DMS53 treated with DMSO at 0.1 percent for 48 hours (cell line): ENCODE results near the gene HEATR5A.

Experiments
- DNase-seq: peaks from one replicate; lab custom pipeline; 2025; ENCODE audit not compliant: unreplicated experiment; lab: John Stamatoyannopoulos, UW

The HEATR5A gene

DNA sequence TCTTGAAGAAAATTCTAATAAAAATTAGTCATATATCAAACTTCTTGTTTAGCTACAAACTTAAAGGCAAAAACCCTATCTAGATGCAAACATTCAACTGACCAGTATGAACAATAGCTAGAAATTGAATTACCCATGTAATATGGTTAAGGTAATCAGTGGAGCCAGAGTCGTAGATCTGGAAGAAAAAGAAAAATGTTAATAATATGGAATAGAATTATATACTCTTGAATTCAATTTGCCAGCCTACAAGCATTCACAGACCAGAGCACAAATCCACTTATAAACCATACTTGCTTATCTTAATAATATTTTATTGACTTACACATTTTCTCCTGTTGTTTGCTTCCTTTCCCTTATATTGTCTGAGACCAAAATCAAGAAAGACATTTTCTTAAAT lies 7.7 kb upstream of the HEATR5A start:
- DNase-seq, result no peak

DNA sequence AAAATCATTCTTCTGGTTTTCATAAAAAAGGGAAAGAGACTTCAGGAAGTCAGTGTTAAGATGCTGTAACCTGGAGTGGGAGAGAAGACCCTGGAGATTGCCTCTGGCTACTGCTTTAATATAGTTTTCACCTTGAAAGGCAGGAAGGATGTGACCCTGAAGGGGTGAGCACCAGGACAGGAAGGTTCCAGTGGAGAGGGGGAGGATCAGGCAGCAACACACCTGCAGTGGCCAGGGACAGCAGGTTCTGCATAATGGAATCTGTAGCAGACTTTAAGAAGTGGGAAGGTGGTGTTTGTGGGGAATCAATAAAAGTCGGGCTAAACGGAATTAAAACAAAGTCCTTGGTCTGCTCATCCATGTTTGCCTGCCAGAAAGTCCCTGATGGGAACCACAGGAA lies 6.3 kb upstream of the HEATR5A start:
- DNase-seq, result no peak

GRCh38 chr14:31425905-31426304 lies 5.6 kb upstream of the HEATR5A start:
- no peak for DNase-seq

- DNase-seq, result no peak
Measured at GRCh38 chr14:31421200-31421599, 850 bp upstream of the HEATR5A start.

DNA sequence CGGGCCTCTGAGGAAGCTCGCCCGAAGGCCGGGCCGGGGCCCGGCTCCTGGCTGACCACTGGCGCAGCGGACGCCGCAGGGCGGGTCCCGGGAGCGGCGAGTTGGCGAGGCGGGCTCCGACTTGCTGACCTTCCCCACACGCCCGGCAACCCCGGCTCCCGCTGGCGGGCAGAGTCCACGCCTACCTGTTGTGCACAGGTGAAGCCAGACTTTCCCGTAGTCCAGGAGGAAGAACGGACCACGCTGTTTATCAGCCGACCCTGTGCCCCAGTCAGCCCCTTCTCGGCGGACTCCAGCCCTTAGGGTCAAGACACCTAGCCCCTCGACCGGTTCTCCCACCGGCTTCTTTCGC lies 407 bp downstream of the HEATR5A start:
- peak; percentile 40 for DNase-seq

GRCh38 chr14:31419179-31419966 lies 977 bp downstream of the HEATR5A start:
- DNase-seq, result no peak

GRCh38 chr14:31418440-31418839 lies 1.9 kb downstream of the HEATR5A start:
- no peak for DNase-seq

DNA sequence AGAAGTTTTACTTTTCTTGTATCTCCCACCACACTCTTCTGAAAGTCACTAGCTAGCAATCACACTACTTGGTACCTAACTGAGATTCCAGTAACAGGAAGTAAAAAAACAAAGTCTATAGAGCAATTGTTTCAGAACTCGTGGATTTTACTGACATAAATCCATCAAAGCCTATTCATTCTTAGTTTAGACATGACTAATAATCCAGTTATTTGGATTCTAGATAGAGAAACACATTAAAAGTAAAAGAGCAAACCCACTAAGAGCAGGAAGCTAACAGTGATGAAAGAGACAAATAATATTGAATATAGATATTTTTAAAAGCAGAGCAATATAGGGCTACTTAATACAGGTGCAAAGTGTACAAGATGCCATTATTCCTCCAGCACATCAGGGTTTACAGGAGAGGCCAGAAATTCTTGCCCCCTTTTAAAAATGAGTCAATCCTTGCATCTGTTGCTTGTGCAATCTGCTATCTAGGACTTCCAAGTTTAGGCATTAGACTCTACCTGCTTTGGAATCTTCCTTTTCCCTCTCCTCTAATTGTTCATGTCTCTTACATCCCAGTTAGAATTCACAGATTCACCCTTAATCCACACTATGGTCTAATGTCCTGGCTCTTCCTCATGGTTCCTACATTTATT lies 6.0 kb downstream of the HEATR5A start:
- no peak for DNase-seq

- DNase-seq, result no peak
Measured at GRCh38 chr14:31411218-31411727, 9.1 kb downstream of the HEATR5A start.

DNA sequence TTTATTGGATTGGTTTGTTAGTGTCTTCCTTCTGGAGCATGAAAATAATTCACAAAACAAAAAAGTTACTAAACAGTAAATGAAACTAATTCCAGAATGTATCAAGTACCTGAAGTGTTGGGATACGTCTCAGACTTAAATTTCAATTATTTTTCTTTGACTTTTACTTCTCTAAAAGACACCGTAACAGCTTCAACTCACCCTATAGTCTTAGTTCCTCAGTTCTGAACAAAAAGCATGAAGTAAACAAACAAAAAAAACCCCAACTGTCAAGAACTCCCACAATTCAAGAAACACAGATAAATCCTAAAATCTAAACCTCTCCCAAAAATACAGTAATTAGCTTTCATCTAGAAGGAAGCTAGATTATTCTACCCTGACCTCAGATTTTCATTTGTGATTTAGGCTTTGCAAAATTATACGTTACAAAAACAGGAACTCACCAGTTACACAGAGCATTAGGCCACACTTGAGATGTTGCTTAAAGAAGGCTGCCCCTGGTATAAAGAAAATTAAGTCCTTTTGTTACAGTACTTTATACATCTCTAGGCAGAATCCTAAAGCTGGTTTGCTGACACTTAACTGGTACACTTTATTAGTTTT lies 10.2 kb downstream of the HEATR5A start:
- no peak for DNase-seq

DNA sequence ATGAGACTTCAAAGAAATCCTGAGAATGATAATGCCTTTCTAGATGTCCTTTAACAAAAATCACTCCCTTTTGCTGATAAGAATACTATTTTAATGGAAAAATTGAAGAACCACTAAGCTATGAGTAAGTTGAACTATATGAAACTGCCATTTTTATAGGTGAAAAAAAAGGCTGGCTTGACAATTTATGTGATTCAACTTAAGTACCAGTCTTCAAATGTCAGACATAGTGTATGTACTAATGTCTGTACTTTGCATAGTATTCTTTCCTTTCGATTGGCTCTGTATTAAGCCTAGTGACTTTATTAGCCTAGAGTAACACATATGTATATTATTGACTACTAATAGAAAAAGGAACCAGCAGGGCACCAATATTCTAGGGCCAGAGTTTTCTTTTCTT lies 11.9 kb downstream of the HEATR5A start:
- DNase-seq, result no peak

GRCh38 chr14:31405599-31406232 lies 14.6 kb downstream of the HEATR5A start:
- no peak for DNase-seq

DNA sequence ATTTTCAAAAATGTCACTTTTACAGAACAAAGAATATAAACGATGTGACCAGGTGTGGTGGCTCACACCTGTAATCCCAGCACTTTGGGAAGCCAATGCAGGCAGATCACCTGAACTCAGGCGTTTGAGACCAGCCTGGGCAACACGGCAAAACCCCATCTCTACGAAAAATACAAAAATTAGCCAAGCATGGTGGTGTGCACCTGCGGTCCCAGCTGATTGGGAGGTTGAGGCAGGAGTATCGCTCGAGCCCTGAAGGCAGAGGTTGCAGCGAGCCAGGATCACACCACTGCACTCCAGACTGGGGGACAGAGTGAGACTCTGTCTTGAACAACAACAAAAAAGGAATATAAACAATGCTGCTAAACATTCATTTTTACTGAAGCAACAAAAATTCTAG lies 15.2 kb downstream of the HEATR5A start:
- DNase-seq, result no peak

- DNase-seq, result no peak
Measured at GRCh38 chr14:31403707-31404106, 16.6 kb downstream of the HEATR5A start.

DNA sequence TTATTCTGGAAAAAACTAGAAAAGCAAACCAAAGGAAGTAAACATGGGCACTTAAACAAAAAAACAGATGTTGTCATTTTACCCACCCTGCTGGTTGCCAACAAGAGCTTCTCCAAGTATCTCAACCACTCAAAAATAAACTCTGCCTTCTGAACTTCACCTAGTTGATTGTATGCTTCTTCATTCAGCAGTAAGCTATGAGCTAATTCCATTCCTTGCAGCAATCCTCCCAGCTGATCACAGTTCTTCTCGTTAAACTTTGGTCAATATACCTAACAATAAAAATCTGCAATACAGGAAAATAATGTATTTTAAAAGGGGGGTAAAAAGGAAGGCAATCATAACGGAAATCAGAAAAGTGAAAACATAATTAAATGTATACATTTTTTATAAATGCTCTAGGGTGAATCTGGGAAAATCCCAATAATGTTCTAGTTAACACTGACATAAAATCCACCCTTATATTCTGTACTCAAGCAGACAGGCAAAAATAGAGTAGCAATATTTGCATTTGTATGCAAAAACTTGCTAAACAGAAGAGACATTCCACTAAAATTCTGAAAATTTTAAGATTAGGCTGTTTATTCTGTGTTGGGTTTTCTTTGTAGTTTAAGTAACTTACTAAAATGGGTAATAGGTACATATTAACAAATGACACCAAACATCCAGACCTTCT lies 17.4 kb downstream of the HEATR5A start:
- DNase-seq, result no peak

DNA sequence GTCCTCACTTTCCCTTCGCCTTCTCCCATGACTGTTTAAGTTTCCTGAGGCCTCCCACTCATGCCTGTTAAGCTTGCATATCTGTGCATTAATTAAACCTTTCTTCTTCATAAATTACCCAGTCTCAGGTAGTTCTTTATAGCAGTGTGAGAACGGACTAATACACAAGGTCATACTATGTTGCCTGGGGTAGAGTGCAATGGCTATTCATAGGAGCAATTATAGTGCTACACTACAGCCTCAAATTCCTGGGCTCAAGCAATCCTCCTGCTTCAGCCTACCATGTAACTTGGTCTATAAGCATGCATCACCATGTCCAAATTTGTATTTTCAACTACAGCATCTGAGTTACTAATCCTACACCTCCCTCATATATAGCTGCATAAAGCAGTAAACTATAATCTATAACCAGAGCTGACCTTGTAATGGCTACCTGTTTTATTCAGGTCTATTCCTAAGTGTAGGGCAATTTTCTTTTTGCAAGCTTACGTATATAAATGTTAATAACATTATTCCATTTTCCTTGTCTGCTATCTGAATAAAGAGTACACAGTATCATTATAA lies 18.9 kb downstream of the HEATR5A start:
- DNase-seq, result no peak

GRCh38 chr14:31400031-31400638 lies 20.2 kb downstream of the HEATR5A start:
- DNase-seq, result no peak

DNA sequence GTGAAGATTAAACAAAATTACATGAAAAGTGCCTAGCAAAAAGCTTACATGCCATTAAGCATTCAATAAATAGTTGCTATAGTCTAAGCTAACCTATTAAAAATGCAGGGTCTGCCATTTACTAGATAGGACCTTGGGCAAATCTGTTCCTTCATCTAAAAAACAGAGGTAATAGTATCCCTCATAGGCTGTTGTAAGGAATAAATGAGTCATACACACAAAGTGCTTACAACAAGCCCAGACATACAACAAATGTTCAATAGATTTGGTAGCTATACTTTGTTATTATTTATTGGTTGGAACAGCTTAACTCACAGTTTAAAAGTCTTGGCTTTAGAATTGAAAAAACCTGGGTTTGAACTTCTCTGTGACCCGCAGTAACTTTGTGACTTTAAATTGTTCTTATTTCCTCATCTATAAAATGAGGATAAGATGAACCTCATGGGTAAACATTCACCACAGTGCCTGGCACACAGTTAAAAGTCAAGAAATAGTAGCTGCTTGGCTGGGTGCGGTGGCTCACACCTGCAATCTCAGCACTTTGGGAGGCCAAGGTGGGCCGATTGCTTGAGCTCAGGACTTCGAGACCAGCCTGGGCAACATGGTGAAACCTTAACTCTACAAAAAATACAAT lies 24.7 kb downstream of the HEATR5A start:
- DNase-seq, result no peak

GRCh38 chr14:31395119-31395518 lies 25.2 kb downstream of the HEATR5A start:
- no peak for DNase-seq

- no peak for DNase-seq
Measured at GRCh38 chr14:31391977-31392503, 28.3 kb downstream of the HEATR5A start.
